Measurements from ENCODE around the gene FAM114A2. TPM values are rescaled to one million over a fixed set of nuclear protein-coding genes. Genes with fewer than 3 reads are reported as not detected.

The FAM114A2 gene
- total RNA-seq, 4 donors from 2014 or later = 7.8 to 13.3 (median 11.5) TPM

DNA sequence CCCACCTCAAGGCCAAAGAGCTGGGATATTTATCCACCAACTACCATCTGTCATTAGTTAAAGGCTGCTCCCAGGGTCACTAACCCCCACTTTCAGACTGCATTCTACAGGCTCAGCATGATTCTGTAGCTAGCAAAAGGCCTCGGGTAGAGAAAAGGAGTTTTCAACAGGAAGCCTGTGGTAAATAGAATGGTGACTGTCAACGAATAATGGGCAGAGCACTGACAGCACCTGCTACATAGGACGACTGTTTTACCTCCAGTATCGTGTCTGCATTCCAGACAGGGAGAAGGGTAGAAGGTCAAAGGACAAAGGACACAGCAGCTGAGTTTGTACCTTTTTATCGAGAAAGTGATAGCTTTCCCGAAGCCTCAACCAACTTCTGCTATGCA is 20.3 kb upstream of the FAM114A2 start:
- 88% methylated on average over 6 of the region's 6 CpGs for WGBS
- TF ChIP-seq POLR2A (IDR thresholded peaks at IDR 0.05) = no peak
- no peak for TF ChIP-seq POLR2AphosphoS5 (IDR thresholded peaks at IDR 0.05)
- TF ChIP-seq EP300 (IDR thresholded peaks at IDR 0.05) = no peak
- TF ChIP-seq, protein P1, sequence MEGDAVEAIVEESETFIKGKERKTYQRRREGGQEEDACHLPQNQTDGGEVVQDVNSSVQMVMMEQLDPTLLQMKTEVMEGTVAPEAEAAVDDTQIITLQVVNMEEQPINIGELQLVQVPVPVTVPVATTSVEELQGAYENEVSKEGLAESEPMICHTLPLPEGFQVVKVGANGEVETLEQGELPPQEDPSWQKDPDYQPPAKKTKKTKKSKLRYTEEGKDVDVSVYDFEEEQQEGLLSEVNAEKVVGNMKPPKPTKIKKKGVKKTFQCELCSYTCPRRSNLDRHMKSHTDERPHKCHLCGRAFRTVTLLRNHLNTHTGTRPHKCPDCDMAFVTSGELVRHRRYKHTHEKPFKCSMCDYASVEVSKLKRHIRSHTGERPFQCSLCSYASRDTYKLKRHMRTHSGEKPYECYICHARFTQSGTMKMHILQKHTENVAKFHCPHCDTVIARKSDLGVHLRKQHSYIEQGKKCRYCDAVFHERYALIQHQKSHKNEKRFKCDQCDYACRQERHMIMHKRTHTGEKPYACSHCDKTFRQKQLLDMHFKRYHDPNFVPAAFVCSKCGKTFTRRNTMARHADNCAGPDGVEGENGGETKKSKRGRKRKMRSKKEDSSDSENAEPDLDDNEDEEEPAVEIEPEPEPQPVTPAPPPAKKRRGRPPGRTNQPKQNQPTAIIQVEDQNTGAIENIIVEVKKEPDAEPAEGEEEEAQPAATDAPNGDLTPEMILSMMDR (IDR thresholded peaks at IDR 0.05) = no peak
- Histone ChIP-seq H3K4me1 (peaks cover 2% of the 10 kb centered on the region), H3K27ac (no peak overlapping the region), H3K4me3 (no peak overlapping the region), H3K27me3 (no peaks in the 10 kb centered on the region), H3K9me3 (no peaks in the 10 kb centered on the region), H3K36me3 (peaks cover 15% of the 10 kb centered on the region)
- DNase-seq (ENCODE audit: low spot score in 2 of 2) = no peak

DNA sequence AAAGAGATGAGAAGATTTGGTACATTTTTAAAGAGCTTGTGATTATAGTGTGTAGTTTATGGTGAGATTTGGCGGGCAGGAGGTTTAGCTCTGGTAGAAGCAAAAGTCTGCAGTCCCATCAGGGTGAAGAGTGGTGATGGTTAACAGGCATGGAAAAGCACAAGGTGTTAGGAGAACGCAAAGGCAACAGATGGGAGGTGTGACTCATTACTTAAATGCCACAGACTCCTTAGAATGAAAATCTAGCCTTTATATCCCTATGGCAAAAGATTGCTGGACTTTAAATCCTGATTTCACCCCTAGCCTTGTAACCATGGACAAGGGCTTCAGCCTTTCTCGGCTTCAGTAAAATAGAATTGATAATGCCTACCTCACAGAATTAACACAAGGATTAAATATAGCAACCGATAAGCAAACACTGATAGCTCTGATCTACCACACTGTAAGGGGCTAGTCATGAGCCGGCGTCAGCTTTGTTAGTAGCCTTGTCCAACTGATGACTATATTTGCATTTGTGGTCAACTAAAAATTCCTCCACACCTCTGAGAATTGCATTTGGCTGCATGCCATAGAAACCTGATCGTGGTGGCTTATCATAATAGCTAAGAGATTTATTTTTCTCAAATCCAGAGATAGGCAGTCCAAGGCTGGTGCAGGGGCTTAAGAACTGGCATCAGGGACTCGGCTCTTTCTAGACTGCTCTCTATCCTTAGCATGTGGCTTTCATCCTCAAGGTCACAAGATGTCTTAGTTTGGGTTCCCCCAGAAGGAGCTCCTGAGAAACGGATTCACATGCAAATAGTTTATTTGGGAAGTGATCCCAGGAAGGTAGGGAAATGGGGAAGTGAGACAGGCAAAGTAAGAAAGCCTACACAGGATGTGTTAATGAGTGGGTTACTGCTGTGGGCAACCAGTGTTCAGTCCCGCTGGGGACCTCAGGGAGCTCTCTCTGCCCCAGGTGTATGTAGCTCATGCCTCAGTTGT is 19.6 kb upstream of the FAM114A2 start:
- 80% methylated on average over 10 of the region's 10 CpGs for WGBS
- Histone ChIP-seq H3K4me3 (no peak overlapping the region), H3K9me3 (no peaks in the 10 kb centered on the region), H3K4me1 (peaks cover 2% of the 10 kb centered on the region), H3K27me3 (no peaks in the 10 kb centered on the region), H3K27ac (no peak overlapping the region), H3K36me3 (peaks cover 21% of the 10 kb centered on the region)
- TF ChIP-seq, protein P1 (IDR thresholded peaks at IDR 0.05) = no peak
- no peak for TF ChIP-seq POLR2A (IDR thresholded peaks at IDR 0.05)
- no peak for DNase-seq (ENCODE audit: low spot score in 2 of 2)

DNA sequence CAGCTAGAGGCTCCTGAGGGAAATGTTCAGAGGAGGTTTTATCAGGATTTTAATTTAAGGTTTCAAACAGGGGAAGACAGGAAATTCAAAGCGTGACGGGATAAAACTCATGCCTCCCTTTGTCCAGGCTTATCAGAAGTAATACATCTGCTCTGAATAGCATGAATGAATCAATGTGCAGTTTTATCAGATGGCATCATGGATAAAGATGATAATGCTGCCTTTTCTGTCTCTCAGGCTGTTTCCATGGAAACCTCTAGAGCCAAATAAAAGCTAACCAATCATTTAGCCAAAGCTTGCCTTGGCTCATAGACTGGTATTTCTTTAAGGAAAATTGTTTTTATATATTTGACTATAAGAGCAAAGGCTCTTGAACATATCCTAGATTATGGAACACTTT is 16.5 kb upstream of the FAM114A2 start:
- Histone ChIP-seq H3K9me3 (no peaks in the 10 kb centered on the region), H3K4me1 (peaks cover 2% of the 10 kb centered on the region), H3K27ac (no peak overlapping the region), H3K27me3 (no peaks in the 10 kb centered on the region), H3K36me3 (peaks cover 27% of the 10 kb centered on the region), H3K4me3 (no peak overlapping the region)
- DNase-seq (ENCODE audit: low spot score in 2 of 2) = no peak
- WGBS = 82% methylated on average over 2 of the region's 2 CpGs
- TF ChIP-seq POLR2A (IDR thresholded peaks at IDR 0.05) = no peak

DNA sequence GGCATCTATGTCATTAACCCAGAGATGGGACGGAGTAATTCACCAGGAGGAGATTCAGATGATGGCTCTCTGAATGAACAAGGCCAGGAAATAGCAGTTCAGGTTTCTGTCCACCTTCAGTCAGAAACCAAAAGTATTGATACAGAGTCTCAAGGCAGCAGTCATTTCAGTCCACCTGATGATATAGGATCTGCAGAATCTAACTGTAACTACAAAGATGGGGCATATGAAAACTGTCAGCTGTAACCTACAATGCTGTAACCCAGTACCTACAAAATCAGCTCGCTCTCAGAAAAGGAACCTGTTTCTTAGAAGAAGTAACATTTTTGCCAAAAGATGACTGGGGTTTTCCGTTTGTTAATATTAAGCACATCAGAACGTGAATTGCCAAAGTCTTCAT is 14.8 kb upstream of the FAM114A2 start:
- no peak for DNase-seq (ENCODE audit: low spot score in 2 of 2)
- Histone ChIP-seq H3K9me3 (no peaks in the 10 kb centered on the region), H3K27me3 (no peaks in the 10 kb centered on the region), H3K27ac (no peak overlapping the region), H3K4me3 (no peak overlapping the region), H3K4me1 (peaks cover 2% of the 10 kb centered on the region), H3K36me3 (peaks cover 27% of the 10 kb centered on the region)
- TF ChIP-seq POLR2A (IDR thresholded peaks at IDR 0.05) (no peak), POLR2AphosphoS5 (IDR thresholded peaks at IDR 0.05) (no peak), EP300 (IDR thresholded peaks at IDR 0.05) (no peak)
- TF ChIP-seq, protein P1 (IDR thresholded peaks at IDR 0.05) = no peak
- WGBS = 84% methylated on average over 4 of the region's 4 CpGs

DNA sequence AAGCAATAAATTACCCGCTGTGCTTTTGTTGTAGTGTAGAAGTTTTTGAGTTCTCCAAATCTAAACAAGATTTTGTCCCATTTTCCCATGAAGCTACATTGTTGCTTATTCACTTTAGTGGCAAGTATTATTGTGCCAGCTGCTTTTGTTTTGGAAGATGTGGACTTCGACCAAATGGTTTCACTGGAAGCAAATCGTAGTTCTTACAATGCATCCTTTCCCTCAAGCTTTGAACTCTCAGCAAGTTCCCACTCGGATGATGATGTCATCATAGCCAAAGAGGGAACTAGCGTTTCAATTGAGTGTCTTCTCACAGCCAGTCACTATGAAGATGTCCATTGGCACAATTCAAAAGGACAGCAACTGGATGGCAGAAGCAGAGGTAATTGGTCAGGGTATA is 10.9 kb upstream of the FAM114A2 start:
- WGBS = 86% methylated on average over 5 of the region's 5 CpGs

More for the DNA sequence above, 10.9 kb upstream of the FAM114A2 start:
- no peak for TF ChIP-seq EP300 (IDR thresholded peaks at IDR 0.05)
- no peak for TF ChIP-seq POLR2AphosphoS5 (IDR thresholded peaks at IDR 0.05)
- no peak for TF ChIP-seq POLR2A (IDR thresholded peaks at IDR 0.05)
- TF ChIP-seq, protein P1 (IDR thresholded peaks at IDR 0.05) = no peak
- no peak overlapping the region for H3K27ac ChIP-seq
- no peaks in the 10 kb centered on the region for H3K27me3 ChIP-seq
- no peaks in the 10 kb centered on the region for H3K9me3 ChIP-seq
- no peak for DNase-seq (ENCODE audit: low spot score in 2 of 2)
- H3K36me3 ChIP-seq = peaks cover 18% of the 10 kb centered on the region
- H3K4me3 ChIP-seq = no peak overlapping the region
- H3K4me1 ChIP-seq = peaks cover 8% of the 10 kb centered on the region

All from suprapubic skin (tissue), 4 donors.